GM06990 (cell line): Measurements from ENCODE around the gene DPH3.

Source experiments
- DNase-seq: peaks from one replicate; pipeline ENCODE4 v3.0.0-alpha.2; 2011; ENCODE audit not compliant: insufficient read length; ENCODE audit errors: extremely low read depth
- H3K27me3 ChIP-seq: replicated peaks from 2 replicates; pipeline ENCODE4 v1.6.0; 2011; ENCODE audit warnings: low read length; ENCODE audit not compliant: control insufficient read depth, insufficient read depth
- H3K36me3 ChIP-seq: 2 replicates; pipeline ENCODE4 v1.5.1; 2011; ENCODE audit warnings: low read length; ENCODE audit not compliant: control insufficient read depth, insufficient read depth
- H3K4me3 ChIP-seq: replicated peaks from 2 replicates; pipeline ENCODE4 v1.5.1; 2011; ENCODE audit warnings: low read depth, mild to moderate bottlenecking, control low read depth, low read length
- CTCF ChIP-seq: IDR thresholded peaks from 2 replicates; pipeline ENCODE4 v1.5.1; 2011; ENCODE audit warnings: low read length, control low read depth, mild to moderate bottlenecking, inconsistent platforms; ENCODE audit not compliant: insufficient read depth, poor library complexity, severe bottlenecking

DPH3 gene

GRCh38 chr3:16236030-16236639 is 28.6 kb downstream of the DPH3 start:
- H3K4me3 ChIP-seq: no peak overlapping the region
- H3K27me3 ChIP-seq: no peaks in the 10 kb centered on the region
- no peaks in the 10 kb centered on the region for H3K36me3 ChIP-seq
- TF ChIP-seq CTCF: no peak
- DNase-seq: no peak

GRCh38 chr3:16234281-16234680 is 30.5 kb downstream of the DPH3 start:
- no peak for TF ChIP-seq CTCF
- DNase-seq: no peak
- no peak overlapping the region for H3K4me3 ChIP-seq
- H3K36me3 ChIP-seq: no peaks in the 10 kb centered on the region
- H3K27me3 ChIP-seq: no peaks in the 10 kb centered on the region

- Histone ChIP-seq H3K4me3 (no peak overlapping the region), H3K36me3 (no peaks in the 10 kb centered on the region), H3K27me3 (no peaks in the 10 kb centered on the region)
- DNase-seq: no peak
- TF ChIP-seq CTCF: no peak
These were observed 30.9 kb downstream of the DPH3 start for GRCh38 chr3:16233806-16234205.

GRCh38 chr3:16231983-16232382 is 32.8 kb downstream of the DPH3 start:
- TF ChIP-seq CTCF: no peak
- DNase-seq: no peak
- no peaks in the 10 kb centered on the region for H3K36me3 ChIP-seq
- no peak overlapping the region for H3K4me3 ChIP-seq
- no peaks in the 10 kb centered on the region for H3K27me3 ChIP-seq

GRCh38 chr3:16229681-16230080 is 35.1 kb downstream of the DPH3 start:
- no peak for DNase-seq
- H3K4me3 ChIP-seq: no peak overlapping the region

More at GRCh38 chr3:16229681-16230080, 35.1 kb downstream of the DPH3 start:
- no peaks in the 10 kb centered on the region for H3K36me3 ChIP-seq
- H3K27me3 ChIP-seq: no peaks in the 10 kb centered on the region
- TF ChIP-seq CTCF: no peak
